NCI-H460 (cell line): ENCODE results near the gene NTF3. TPM values are rescaled to one million over a fixed set of nuclear protein-coding genes. Genes with fewer than 3 reads are reported as not detected.

ENCODE experiments used
- DNase-seq: peaks from one replicate; pipeline ENCODE4 v3.0.0-alpha.2; 2016; ENCODE audit warnings: low read depth; ENCODE audit errors: extremely low read depth
- total RNA-seq: library from RNA; depleted of rRNA; stranded (reverse); fragments of >200 nt; shearing (Covaris generic); gene quantifications from 2 replicates; pipeline ENCODE4 v1.2.3, GENCODE V29; 2014

The NTF3 gene
- total RNA-seq, 1 experiment from 2014 or later, result not detected

GRCh38 chr12:5509102-5509501, 77.2 kb downstream of the NTF3 start:
- DNase-seq, result no peak

DNA sequence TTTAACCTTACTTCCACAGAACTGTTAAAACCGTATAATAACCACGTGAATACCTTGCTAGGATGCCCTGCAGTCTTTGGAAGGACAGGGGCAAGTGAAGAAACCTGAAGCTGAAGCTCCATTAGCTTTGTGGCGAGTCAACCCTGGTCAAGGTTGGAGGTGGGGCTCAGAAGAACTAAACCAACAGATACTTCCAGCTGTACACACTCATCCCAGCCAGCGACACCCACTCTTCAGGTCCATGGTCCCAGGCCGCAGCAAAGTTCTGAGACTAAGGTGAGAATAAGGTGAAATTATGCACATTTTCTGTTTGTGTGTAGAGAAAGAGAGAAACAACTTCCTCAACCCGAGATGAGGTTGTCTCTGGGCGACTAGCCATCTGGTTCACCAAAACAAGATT, 77.6 kb downstream of the NTF3 start:
- DNase-seq, result no peak

- no peak for DNase-seq
Observed at GRCh38 chr12:5510251-5510805, 78.4 kb downstream of the NTF3 start.

DNA sequence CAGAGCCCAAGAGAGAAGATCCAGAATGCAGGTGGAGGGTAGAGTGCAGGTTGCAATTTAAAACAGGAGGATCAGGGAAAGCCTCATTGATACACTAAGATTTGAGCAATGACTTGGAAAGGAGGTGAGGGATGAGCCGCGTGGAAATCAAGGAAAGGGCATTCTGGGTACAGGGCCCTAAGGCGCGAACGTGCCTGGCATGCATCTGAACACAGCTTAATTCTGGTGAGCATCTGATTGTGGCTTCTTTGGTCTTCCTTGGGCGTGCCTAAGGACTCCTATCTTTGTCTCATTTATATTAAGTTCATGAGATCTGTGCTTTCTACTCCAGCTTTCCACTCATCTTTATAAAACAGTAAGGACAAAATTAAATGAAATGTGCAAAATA, 79.3 kb downstream of the NTF3 start:
- no peak for DNase-seq

GRCh38 chr12:5511644-5512600, 80.0 kb downstream of the NTF3 start:
- DNase-seq, result no peak

GRCh38 chr12:5512601-5512970, 80.7 kb downstream of the NTF3 start:
- no peak for DNase-seq

GRCh38 chr12:5513406-5513805, 81.5 kb downstream of the NTF3 start:
- no peak for DNase-seq

DNA sequence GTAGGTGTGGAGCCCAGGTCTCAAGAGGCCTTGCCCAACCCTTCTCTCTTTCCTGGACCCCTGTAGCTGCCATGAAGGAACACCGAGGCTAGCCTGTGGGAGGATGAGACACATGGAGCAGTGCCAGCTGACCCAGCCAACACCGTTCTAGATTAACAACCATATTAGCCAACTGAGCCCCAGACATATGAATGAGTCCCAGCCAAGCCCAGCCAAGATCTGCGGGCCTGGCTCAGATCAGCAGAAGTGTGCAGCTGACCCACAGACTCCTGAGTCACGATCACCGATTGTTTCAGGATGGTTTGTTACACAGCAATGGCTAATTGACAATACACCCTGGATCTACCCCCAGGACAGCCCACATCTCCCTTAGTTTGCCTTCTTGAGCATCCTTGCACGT, 82.1 kb downstream of the NTF3 start:
- DNase-seq, result no peak

GRCh38 chr12:5514545-5514944, 82.6 kb downstream of the NTF3 start:
- no peak for DNase-seq

- no peak for DNase-seq
Observed at GRCh38 chr12:5515458-5515857, 83.5 kb downstream of the NTF3 start.

DNA sequence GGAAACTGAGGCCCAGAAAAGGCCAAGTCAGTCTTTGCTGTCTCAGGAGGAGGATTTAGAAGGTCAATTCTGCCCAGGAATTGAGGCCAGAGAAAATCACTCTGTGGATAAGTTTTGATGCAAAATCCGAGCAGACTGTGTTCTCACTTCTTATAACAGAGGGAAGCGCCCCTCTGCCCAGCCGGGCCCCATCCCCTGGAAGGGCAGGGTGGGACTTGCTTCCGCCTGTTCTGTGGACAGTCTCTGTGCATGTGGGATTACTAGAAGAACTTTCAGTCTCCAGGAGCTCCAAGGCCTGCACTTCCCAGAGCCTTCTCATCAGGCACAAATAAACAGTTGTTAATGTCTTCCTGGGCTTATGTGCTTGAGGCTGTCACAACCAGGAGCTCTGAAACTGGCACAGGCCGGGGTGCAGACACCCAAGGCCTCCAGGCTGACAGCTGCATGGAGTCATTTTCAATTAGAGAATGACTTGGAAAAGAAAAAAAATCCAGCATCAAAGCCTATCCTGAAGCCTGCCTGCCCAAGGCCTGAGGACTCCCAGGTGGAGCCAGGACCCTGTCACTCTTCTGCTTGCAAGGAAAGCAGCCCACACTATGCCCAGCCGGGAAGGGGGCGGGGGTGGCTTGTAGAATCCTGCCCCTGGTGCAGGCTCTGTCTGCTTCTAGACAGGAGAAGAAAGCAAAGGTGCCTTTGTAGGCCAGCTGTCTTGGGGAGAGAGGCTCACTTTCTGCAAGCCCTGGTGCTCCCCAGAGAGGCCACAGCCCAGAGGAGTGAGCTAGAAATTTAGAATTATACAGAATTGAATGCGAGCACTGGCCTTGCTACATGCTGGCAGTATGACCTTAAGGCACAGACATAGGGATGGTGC, 84.7 kb downstream of the NTF3 start:
- no peak for DNase-seq

DNA sequence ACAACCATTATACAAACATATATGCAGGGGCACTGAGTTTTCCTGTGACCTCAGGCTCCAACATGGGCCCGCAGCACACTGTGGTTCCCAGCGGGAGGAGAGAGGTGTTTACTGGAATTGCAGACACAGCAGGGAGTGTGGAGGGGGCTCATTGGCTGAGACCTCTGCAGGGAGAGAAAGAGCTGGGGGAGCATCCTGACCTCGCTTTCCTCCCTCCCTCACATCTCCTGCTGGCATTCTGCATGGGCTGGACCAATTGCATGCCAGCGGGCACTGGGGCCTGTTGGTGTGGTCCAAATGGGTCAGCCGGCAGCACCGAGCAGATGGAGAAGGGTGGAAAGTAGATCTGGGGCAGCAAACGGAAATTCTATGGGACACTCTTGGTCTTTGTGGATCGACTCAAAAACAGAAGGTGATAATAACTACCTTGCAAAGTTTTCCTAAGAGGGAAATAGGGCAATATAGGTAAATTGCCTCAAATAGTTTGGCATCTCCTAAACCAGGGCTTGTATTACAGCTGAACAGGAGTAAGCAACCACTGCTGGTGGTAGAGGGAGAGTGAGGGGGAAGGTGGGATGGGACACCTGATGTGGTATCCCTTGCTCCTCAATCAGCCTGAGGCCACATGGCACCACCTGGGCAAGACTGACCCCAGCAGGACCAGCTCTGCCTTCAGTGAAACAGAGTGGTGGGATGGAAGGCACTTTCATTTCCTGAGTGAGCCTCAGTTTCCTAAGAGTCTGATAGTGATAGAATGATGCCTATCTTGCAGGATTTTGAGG, 86.9 kb downstream of the NTF3 start:
- no peak for DNase-seq

DNA sequence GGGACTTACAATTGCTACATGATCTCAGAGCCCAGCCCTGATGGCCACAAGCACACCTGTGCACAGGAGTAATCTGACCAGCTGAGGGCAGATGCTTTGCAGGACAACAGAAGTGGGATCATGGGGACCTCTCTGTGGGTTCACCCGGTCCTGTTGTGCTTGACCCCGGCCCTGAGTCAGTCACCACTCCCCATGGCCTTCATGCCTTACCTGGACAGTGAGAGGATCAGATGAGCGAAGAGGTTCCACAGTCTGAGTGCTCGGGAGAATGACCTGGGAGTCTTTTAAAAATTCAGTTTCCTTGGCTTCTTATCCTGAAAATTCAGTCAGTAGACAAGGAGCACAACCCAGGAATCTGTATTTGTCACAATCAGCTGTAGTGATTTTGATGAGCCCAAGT, 88.1 kb downstream of the NTF3 start:
- DNase-seq, result no peak

DNA sequence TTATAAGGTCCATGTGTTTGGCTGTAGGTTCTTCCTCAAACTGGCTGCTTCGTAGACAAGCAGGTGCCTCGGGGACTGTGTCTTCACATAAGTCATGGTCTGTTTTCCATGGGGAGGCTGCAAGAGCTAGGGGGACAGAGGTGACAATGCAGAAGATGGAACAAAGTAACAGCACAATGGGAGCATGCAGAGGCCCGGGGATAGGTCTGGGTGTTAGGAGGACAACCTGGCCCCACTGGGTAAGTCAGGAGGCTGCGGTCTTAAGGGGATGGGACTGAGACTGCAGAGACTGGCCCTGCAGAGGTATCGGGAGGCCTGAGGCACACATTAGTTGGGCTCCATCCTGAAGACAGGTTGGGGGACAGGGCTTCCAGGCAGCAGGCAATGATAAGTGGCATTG, 88.9 kb downstream of the NTF3 start:
- DNase-seq, result no peak

- no peak for DNase-seq
Observed at GRCh38 chr12:5521456-5522325, 89.8 kb downstream of the NTF3 start.

DNA sequence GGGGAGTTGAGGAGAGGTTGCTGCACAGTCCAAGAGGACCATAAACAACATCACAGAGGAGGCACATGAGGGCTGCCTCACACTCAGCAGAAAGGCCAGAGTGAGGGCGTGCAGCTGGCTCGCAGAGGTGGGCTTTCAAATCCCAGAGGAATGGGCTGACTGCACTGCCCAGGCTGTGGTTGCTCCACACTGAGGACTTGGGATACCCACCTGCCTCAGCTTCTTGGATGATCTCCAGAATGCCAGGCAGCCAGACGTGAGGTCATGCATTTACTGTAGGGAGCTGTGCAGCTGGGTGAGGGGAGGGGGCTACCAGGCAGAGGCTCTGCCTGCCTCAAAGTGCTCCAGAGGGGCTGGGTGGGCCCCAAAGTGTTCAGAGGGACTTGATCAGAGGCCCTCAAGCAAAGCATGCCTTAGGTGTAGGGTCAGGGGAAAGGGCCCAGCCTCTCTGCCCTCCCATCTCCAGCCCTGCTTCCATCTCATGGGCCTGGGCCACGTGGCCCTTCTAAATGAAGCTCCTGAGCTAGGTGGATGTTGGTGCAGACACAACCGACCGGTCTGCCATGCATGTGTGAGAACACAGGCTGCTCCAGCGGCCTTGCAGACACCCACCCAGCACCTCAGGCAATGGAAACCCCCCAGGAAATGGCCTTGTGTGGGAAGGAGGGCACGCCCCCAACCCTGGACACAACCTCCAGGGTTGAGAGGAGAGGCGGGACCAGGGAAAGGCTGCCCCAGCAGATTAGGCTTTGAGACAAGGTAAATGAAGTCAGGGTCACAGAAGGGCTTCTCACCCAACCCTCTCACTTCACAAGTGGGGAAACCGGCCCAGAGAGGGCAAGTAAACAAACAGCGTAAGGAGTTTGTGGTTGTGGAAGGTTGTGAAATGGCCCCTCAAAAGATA, 90.8 kb downstream of the NTF3 start:
- no peak for DNase-seq

DNA sequence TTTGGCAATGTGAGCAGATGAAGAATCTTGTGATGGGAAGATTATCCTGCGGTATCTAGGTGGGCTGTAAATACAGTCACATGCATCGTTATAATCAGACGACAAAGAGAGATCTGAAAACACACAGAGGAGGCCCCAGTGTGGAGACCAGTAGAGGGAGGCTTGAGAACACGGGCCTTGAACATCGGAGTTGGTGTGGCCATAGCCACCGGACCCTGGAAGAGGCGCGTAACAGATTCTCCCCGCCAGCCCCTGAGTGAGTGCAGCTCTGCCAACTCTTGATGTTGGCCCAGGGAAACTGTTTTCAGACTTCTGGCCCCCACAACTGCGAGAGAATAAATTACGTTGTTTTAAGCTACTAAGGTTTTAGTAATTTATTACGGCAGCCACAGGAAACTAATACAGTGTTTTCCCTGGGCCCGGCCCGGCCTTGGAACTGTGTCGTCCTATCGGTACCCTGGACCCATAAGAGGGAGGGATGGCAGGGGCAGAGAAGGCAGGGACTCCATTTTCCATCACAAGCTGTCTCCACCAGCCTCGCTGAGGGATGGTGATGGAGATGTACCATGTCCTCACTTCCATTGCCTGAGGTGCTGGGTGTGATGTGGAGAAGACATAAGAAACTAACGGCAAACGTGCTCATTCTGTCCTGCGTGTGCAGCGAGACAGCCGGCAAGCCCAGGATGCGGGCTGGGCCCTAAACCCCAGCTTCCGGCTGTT, 91.6 kb downstream of the NTF3 start:
- no peak for DNase-seq
